Kidney epithelial cell (primary cell): ENCODE results near the gene CDC27. TPM values are rescaled to one million over a fixed set of nuclear protein-coding genes. Genes with fewer than 3 reads are reported as not detected.
"Not testable (repeated sequence)": the region's sequence is repeated elsewhere in the genome, so short reads cannot be mapped to it uniquely, and the experiment has no call there.

Experiments used
- DNase-seq: peaks from one replicate; pipeline ENCODE4 v3.0.0-alpha.2; 2010; ENCODE audit warnings: low read depth
- H3K27me3 ChIP-seq: 2 replicates; pipeline ENCODE4 v1.6.0; 2011; ENCODE audit warnings: low read length; ENCODE audit not compliant: control insufficient read depth, insufficient read depth
- H3K36me3 ChIP-seq: 2 replicates; pipeline ENCODE4 v1.5.1; 2011; ENCODE audit warnings: low read length; ENCODE audit not compliant: control insufficient read depth, insufficient read depth
- H3K4me3 ChIP-seq: 2 replicates; pipeline ENCODE4 v1.5.1; 2011; ENCODE audit warnings: low read depth, mild to moderate bottlenecking, control low read depth, low read length
- CTCF ChIP-seq: IDR thresholded peaks from 2 replicates; pipeline ENCODE4 v1.5.1; 2011; ENCODE audit warnings: mild to moderate bottlenecking, moderate library complexity, low read length, control low read depth, inconsistent platforms; ENCODE audit not compliant: insufficient read depth, poor library complexity, severe bottlenecking
- total RNA-seq: library from RNA; depleted of rRNA; stranded (reverse); fragments of >200 nt; gene quantifications from 2 replicates; pipeline ENCODE4 v1.2.3, GENCODE V29; 2015

Gene CDC27
- total RNA-seq, 1 donor from 2014 or later, result 62.7 TPM

GRCh38 chr17:47222047-47222446 is 33.0 kb upstream of the CDC27 start:
- H3K27me3 ChIP-seq, result no peaks in the 10 kb centered on the region
- H3K4me3 ChIP-seq, result no peak overlapping the region
- TF ChIP-seq CTCF, result no peak
- no peak for DNase-seq
- H3K36me3 ChIP-seq, result peaks cover 2% of the 10 kb centered on the region

- Histone ChIP-seq H3K36me3 (peaks cover 2% of the 10 kb centered on the region), H3K27me3 (no peaks in the 10 kb centered on the region), H3K4me3 (no peak overlapping the region)
- no peak for DNase-seq
- no peak for TF ChIP-seq CTCF
Measured at GRCh38 chr17:47221154-47221553, 32.1 kb upstream of the CDC27 start.

DNA sequence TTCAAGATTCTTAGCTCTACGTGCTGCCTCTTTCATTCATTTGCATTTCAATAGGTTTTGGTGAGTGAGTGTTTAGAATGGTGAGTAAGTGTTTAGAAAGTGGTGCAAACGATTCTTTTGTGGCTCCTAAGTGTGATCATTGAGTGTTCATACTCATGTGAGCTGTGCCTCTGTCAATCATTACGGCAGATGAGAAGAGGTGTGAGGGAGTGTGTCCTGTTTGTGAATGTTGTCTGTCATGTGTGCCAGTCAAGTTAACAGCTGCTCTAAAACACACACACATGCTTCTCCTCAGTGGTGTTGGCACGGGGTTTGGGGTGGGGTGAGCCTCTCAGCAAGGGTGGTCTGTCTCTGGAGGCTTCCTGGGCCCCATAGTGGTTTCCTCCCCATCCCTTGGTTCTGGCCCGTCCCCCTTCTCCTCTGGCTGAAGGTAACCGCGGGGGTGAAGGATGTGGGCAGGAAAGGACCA is 31.5 kb upstream of the CDC27 start:
- no peak overlapping the region for H3K4me3 ChIP-seq
- no peaks in the 10 kb centered on the region for H3K27me3 ChIP-seq
- TF ChIP-seq CTCF, result no peak
- peaks cover 2% of the 10 kb centered on the region for H3K36me3 ChIP-seq
- no peak for DNase-seq

- DNase-seq, result no peak
- TF ChIP-seq CTCF, result no peak
- Histone ChIP-seq H3K36me3 (peaks cover 2% of the 10 kb centered on the region), H3K27me3 (no peaks in the 10 kb centered on the region), H3K4me3 (no peak overlapping the region)
Measured at GRCh38 chr17:47219621-47220475, 30.8 kb upstream of the CDC27 start.

- no peaks in the 10 kb centered on the region for H3K27me3 ChIP-seq
- no peak for DNase-seq
- no peak overlapping the region for H3K4me3 ChIP-seq
- no peak for TF ChIP-seq CTCF
- H3K36me3 ChIP-seq, result peaks cover 2% of the 10 kb centered on the region
Measured at GRCh38 chr17:47218896-47219430, 29.9 kb upstream of the CDC27 start.

GRCh38 chr17:47217279-47217678 is 28.2 kb upstream of the CDC27 start:
- not testable (repeated sequence) for DNase-seq, H3K4me3 ChIP-seq, H3K36me3 ChIP-seq, H3K27me3 ChIP-seq

DNA sequence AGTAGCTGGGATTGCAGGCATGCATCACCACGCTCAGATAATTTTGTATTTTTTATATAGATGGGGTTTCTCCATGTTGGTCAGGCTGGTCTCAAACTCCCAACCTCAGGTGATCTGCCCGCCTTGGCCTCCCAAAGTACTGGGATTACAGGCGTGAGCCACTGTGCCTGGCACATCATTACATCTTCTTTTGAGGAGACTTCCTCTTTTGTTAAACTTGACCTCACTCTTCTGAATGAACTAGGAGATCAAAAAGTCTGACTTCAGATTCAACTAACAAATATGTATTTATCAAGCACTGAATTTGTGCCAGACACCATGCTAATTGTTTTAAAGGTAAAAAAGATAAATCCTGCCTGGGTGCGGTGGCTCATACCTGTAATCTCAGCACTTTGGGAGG is 27.7 kb upstream of the CDC27 start:
- H3K36me3 ChIP-seq, H3K4me3 ChIP-seq, DNase-seq, H3K27me3 ChIP-seq: not testable (repeated sequence)
